Measurements from ENCODE around the gene PADI1. TPM values are rescaled to one million over a fixed set of nuclear protein-coding genes. Genes with fewer than 3 reads are reported as not detected.

PADI1 gene
- total RNA-seq, 1 donor from 2014 or later = 0.70 TPM

- no peak overlapping the region for H3K27ac Mint-ChIP-seq (ENCODE audit: unreplicated experiment)
- no peak overlapping the region for H3K4me3 Mint-ChIP-seq (ENCODE audit: unreplicated experiment)
- H3K36me3 Mint-ChIP-seq (ENCODE audit: low read depth) = peaks cover 2% of the 10 kb centered on the region
- DNase-seq (ENCODE audit: low spot score) = no peak
- H3K9me3 Mint-ChIP-seq (ENCODE audit: low read depth) = peaks cover 3% of the 10 kb centered on the region
- TF ChIP-seq CTCF (IDR thresholded peaks at IDR 0.05) = no peak
- peaks cover 52% of the 10 kb centered on the region for H3K4me1 Mint-ChIP-seq (ENCODE audit: low read depth)
- H3K27me3 Mint-ChIP-seq (ENCODE audit: low read depth) = no peaks in the 10 kb centered on the region
Observed at GRCh38 chr1:17193222-17194132, 11.5 kb upstream of the PADI1 start.

- H3K9me3 Mint-ChIP-seq (ENCODE audit: low read depth) = no peaks in the 10 kb centered on the region
- peaks cover 51% of the 10 kb centered on the region for H3K4me1 Mint-ChIP-seq (ENCODE audit: low read depth)
- H3K27ac Mint-ChIP-seq (ENCODE audit: unreplicated experiment) = no peak overlapping the region
- H3K4me3 Mint-ChIP-seq (ENCODE audit: unreplicated experiment) = no peak overlapping the region
- H3K27me3 Mint-ChIP-seq (ENCODE audit: low read depth) = no peaks in the 10 kb centered on the region
- H3K36me3 Mint-ChIP-seq (ENCODE audit: low read depth) = peaks cover under 1% of the 10 kb centered on the region
- no peak for DNase-seq (ENCODE audit: low spot score)
- no peak for TF ChIP-seq CTCF (IDR thresholded peaks at IDR 0.05)
Observed at GRCh38 chr1:17194133-17194475, 10.8 kb upstream of the PADI1 start.

GRCh38 chr1:17194615-17195528 is 10.1 kb upstream of the PADI1 start:
- no peak for DNase-seq (ENCODE audit: low spot score)
- H3K27me3 Mint-ChIP-seq (ENCODE audit: low read depth) = no peaks in the 10 kb centered on the region
- H3K9me3 Mint-ChIP-seq (ENCODE audit: low read depth) = no peaks in the 10 kb centered on the region
- TF ChIP-seq CTCF (IDR thresholded peaks at IDR 0.05) = no peak
- H3K27ac Mint-ChIP-seq (ENCODE audit: unreplicated experiment) = no peak overlapping the region
- H3K4me3 Mint-ChIP-seq (ENCODE audit: unreplicated experiment) = no peak overlapping the region
- peaks cover 46% of the 10 kb centered on the region for H3K4me1 Mint-ChIP-seq (ENCODE audit: low read depth)
- H3K36me3 Mint-ChIP-seq (ENCODE audit: low read depth) = no peaks in the 10 kb centered on the region

GRCh38 chr1:17195731-17196130 is 9.2 kb upstream of the PADI1 start:
- Mint-ChIP-seq H3K4me1 (ENCODE audit: low read depth) (peaks cover 46% of the 10 kb centered on the region), H3K36me3 (ENCODE audit: low read depth) (no peaks in the 10 kb centered on the region), H3K27me3 (ENCODE audit: low read depth) (no peaks in the 10 kb centered on the region), H3K4me3 (ENCODE audit: unreplicated experiment) (no peak overlapping the region), H3K9me3 (ENCODE audit: low read depth) (no peaks in the 10 kb centered on the region), H3K27ac (ENCODE audit: unreplicated experiment) (no peak overlapping the region)
- no peak for TF ChIP-seq CTCF (IDR thresholded peaks at IDR 0.05)
- DNase-seq (ENCODE audit: low spot score) = no peak

GRCh38 chr1:17196496-17197185 is 8.3 kb upstream of the PADI1 start:
- H3K36me3 Mint-ChIP-seq (ENCODE audit: low read depth) = no peaks in the 10 kb centered on the region
- no peak for DNase-seq (ENCODE audit: low spot score)
- H3K27me3 Mint-ChIP-seq (ENCODE audit: low read depth) = no peaks in the 10 kb centered on the region
- no peaks in the 10 kb centered on the region for H3K9me3 Mint-ChIP-seq (ENCODE audit: low read depth)
- no peak overlapping the region for H3K4me3 Mint-ChIP-seq (ENCODE audit: unreplicated experiment)
- H3K4me1 Mint-ChIP-seq (ENCODE audit: low read depth) = peaks cover 47% of the 10 kb centered on the region
- H3K27ac Mint-ChIP-seq (ENCODE audit: unreplicated experiment) = no peak overlapping the region
- no peak for TF ChIP-seq CTCF (IDR thresholded peaks at IDR 0.05)

Data from chondrocyte (in vitro differentiated cells).